K562 (cell line): ENCODE measurements around the gene C11orf58. TPM values are rescaled to one million over a fixed set of nuclear protein-coding genes. Genes with fewer than 3 reads are reported as not detected.

Experiments
- SAFB2 ChIP-seq: fragments of 200-400 bp; formaldehyde crosslinking; IDR thresholded peaks from 2 replicates; pipeline ENCODE4 v1.6.1; 2018; ENCODE audit warnings: borderline replicate concordance, low read length, low read depth, moderate library complexity; ENCODE audit not compliant: severe bottlenecking
- ZNF3 ChIP-seq: fragments of 250-450 bp; sonication (Bioruptor Pico); IDR thresholded peaks from 2 replicates; pipeline ENCODE4 v1.5.0; 2021; ENCODE audit warnings: mild to moderate bottlenecking, moderate library complexity
- polyA plus RNA-seq, 8 experiments: library from polyadenylated mRNA; depleted of rRNA in 4 of 8; stranded (reverse) in 5 of 8; unstranded in 3 of 8; fragments of >200 nt; fragmentation: Nextera tagmentation in 2 of 8; fragmentation: Illumina TruSeq in 1 of 8; extraction: Ambion mirVana in 2 of 8; extraction: Trizol in 1 of 8; gene quantifications; 2 replicates each; pipeline versions ENCODE4 v1.2.1 to v1.2.3, GENCODE V29; 2011 to 2014; ENCODE audit warnings: inconsistent platforms in 1 of 8, missing spikeins in 1 of 8
- total RNA-seq, 7 experiments: library from RNA; depleted of rRNA in 6 of 7; stranded (reverse); fragments of >200 nt in 6 of 7; fragmentation: Illumina TruSeq in 2 of 7; extraction: Trizol in 2 of 7; gene quantifications; 2 replicates each; pipeline versions ENCODE4 v1.2.1 to v1.2.3, GENCODE V29; 2011 to 2021; ENCODE audit warnings: low replicate concordance in 1 of 7
- TF ChIP-seq, protein P1 (sequence below), 3 experiments: fragments of 200-800 bp in 1 of 3; fragments of 250-450 bp in 1 of 3; fragments of 450-650 bp in 1 of 3; sonication (Bioruptor Pico) in 1 of 3; sonication (Bioruptor generic) in 1 of 3; formaldehyde crosslinking in 1 of 3; IDR thresholded peaks; 2 replicates each; pipeline versions ENCODE4 v1.6.1 to v1.8.0; 2016 to 2022; ENCODE audit warnings: mild to moderate bottlenecking in 2 of 3, missing genetic modification characterization in 2 of 3, missing compliant biosample characterization in 1 of 3, moderate library complexity in 1 of 3
- TF ChIP-seq, protein P2 (sequence below): sonication (generic); formaldehyde crosslinking; IDR thresholded peaks from 2 replicates; pipeline ENCODE4 v1.9.0; 2022; ENCODE audit warnings: mild to moderate bottlenecking, missing genetic modification reagents

The C11orf58 gene
- total and polyA plus RNA-seq, 9 of the 15 experiments (the other 6 are each of a cell fraction or from before 2014, with no cell fraction given), result 104 to 421 (median 247) TPM

- TF ChIP-seq, protein P1, sequence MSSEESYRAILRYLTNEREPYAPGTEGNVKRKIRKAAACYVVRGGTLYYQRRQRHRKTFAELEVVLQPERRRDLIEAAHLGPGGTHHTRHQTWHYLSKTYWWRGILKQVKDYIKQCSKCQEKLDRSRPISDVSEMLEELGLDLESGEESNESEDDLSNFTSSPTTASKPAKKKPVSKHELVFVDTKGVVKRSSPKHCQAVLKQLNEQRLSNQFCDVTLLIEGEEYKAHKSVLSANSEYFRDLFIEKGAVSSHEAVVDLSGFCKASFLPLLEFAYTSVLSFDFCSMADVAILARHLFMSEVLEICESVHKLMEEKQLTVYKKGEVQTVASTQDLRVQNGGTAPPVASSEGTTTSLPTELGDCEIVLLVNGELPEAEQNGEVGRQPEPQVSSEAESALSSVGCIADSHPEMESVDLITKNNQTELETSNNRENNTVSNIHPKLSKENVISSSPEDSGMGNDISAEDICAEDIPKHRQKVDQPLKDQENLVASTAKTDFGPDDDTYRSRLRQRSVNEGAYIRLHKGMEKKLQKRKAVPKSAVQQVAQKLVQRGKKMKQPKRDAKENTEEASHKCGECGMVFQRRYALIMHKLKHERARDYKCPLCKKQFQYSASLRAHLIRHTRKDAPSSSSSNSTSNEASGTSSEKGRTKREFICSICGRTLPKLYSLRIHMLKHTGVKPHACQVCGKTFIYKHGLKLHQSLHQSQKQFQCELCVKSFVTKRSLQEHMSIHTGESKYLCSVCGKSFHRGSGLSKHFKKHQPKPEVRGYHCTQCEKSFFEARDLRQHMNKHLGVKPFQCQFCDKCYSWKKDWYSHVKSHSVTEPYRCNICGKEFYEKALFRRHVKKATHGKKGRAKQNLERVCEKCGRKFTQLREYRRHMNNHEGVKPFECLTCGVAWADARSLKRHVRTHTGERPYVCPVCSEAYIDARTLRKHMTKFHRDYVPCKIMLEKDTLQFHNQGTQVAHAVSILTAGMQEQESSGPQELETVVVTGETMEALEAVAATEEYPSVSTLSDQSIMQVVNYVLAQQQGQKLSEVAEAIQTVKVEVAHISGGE (CRISPR knock-in tag; IDR thresholded peaks at IDR 0.05), result no peak
- TF ChIP-seq SAFB2 (no peak), ZNF3 (no peak)
- TF ChIP-seq, protein P2, sequence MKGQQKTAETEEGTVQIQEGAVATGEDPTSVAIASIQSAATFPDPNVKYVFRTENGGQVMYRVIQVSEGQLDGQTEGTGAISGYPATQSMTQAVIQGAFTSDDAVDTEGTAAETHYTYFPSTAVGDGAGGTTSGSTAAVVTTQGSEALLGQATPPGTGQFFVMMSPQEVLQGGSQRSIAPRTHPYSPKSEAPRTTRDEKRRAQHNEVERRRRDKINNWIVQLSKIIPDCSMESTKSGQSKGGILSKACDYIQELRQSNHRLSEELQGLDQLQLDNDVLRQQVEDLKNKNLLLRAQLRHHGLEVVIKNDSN, result no peak
Measured at GRCh38 chr11:16774936-16775613, 36.6 kb downstream of the C11orf58 start (continued).
